Body of pancreas (tissue), 4 donors: ENCODE data around the gene PTPRB. TPM values are rescaled to one million over a fixed set of nuclear protein-coding genes. Genes with fewer than 3 reads are reported as not detected.

Experiments
- ATAC-seq: fragments of 150-250 bp; one replicate; pipeline ENCODE4 v1.9.1; 2016
- DNase-seq, 4 donors: peaks; one replicate each; pipeline ENCODE4 v3.0.0-alpha.2; 2019
- H3K27ac ChIP-seq, 4 donors: fragments of 200-600 bp; sonication (generic); 1 replicate in 3 of 4; 2 replicates in 1 of 4; pipeline versions ENCODE4 v1.5.1 to v1.6.1; 2016 to 2019; ENCODE audit warnings: mild to moderate bottlenecking in 1 of 4, mixed read lengths in 1 of 4, moderate library complexity in 1 of 4
- H3K27me3 ChIP-seq, 2 donors: fragments of 200-600 bp; sonication (generic); one replicate each; pipeline ENCODE4 v1.6.0; 2016; ENCODE audit warnings: mild to moderate bottlenecking in 1 of 2
- H3K36me3 ChIP-seq, 2 donors: fragments of 200-600 bp; sonication (generic); replicated peaks in 1 of 2; 2 replicates each; pipeline ENCODE4 v1.5.1; 2016; ENCODE audit warnings: low read depth in 2 of 2; ENCODE audit not compliant: insufficient read depth in 1 of 2
- H3K4me1 ChIP-seq: fragments of 200-600 bp; sonication (generic); one replicate; pipeline ENCODE4 v1.6.0; 2016
- H3K4me3 ChIP-seq, 2 donors: fragments of 200-600 bp; sonication (generic); 1 replicate in 1 of 2; 2 replicates in 1 of 2; pipeline ENCODE4 v1.5.1; 2016 to 2019
- H3K9me3 ChIP-seq, 3 donors: fragments of 200-600 bp; sonication (generic); 1 replicate in 2 of 3; 2 replicates in 1 of 3; pipeline ENCODE4 v1.5.1; 2016
- CTCF ChIP-seq, 7 experiments: fragments of 450-650 bp in 4 of 7; fragments of 200-600 bp in 3 of 7; sonication (generic) in 3 of 7; IDR thresholded peaks; one replicate each; pipeline ENCODE4 v1.5.1; 2016 to 2019; ENCODE audit warnings: antibody characterized with exemption in 7 of 7
- POLR2A ChIP-seq, 3 donors: fragments of 450-650 bp; IDR thresholded peaks; one replicate each; pipeline ENCODE4 v1.6.1; 2016; ENCODE audit warnings: antibody characterized with exemption in 3 of 3, mild to moderate bottlenecking in 2 of 3
- WGBS, 2 donors: methylation state at CpG; one replicate each; pipeline ENCODE4 v1.1.5; 2017; 5-methylcytosine and 5-hydroxymethylcytosine counted together
- intact Hi-C: fragments of 100-400 bp; cut with DNase I; formaldehyde crosslinking; loops from one replicate; pipeline ENCODE4 v1.15.1; 2023
- total RNA-seq, 2 donors: library from RNA; depleted of rRNA; stranded (reverse); fragments of >200 nt; gene quantifications; one replicate each; pipeline ENCODE4 v1.1.0, GENCODE V29; 2016

PTPRB gene
- total RNA-seq, 2 donors from 2014 or later = 4.9 to 9.9 TPM

GRCh38 chr12:70571705-70572268, 65.4 kb downstream of the PTPRB start:
- TF ChIP-seq POLR2A (IDR thresholded peaks at IDR 0.05) (no peak), CTCF (IDR thresholded peaks at IDR 0.05) (no peak)
- no peak for ATAC-seq
- WGBS, 2 donors = 24 to 43% methylated on average over 3 of the region's 3 CpGs

GRCh38 chr12:70571029-70571428, 66.2 kb downstream of the PTPRB start:
- Histone ChIP-seq H3K27ac (no peak overlapping the region), H3K36me3 (no peaks in the 10 kb centered on the region), H3K9me3 (no peaks in the 10 kb centered on the region), H3K4me3 (no peak overlapping the region), H3K27me3 (no peaks in the 10 kb centered on the region), H3K4me1 (no peaks in the 10 kb centered on the region)
- ATAC-seq (no peak), DNase-seq (no peak)
- no peak for TF ChIP-seq CTCF (IDR thresholded peaks at IDR 0.05)
- intact Hi-C loops = no loop called here
- WGBS, 2 donors = 84 to 87% methylated on average over 8 of the region's 8 CpGs

More at GRCh38 chr12:70571705-70572268, 65.4 kb downstream of the PTPRB start:
- no peak for DNase-seq
- intact Hi-C loops = no loop called here
- H3K36me3 ChIP-seq = no peaks in the 10 kb centered on the region
- no peaks in the 10 kb centered on the region for H3K9me3 ChIP-seq
- H3K27me3 ChIP-seq = no peaks in the 10 kb centered on the region
- no peaks in the 10 kb centered on the region for H3K4me1 ChIP-seq
- H3K27ac ChIP-seq = no peak overlapping the region
- H3K4me3 ChIP-seq = no peak overlapping the region

- Histone ChIP-seq H3K27me3 (no peaks in the 10 kb centered on the region), H3K9me3 (no peaks in the 10 kb centered on the region), H3K36me3 (no peaks in the 10 kb centered on the region), H3K27ac (no peak overlapping the region), H3K4me1 (no peaks in the 10 kb centered on the region), H3K4me3 (no peak overlapping the region)
- 69 to 71% methylated on average over 4 of the region's 4 CpGs for WGBS, 2 donors
- intact Hi-C loops = no loop called here
- DNase-seq = no peak
- TF ChIP-seq POLR2A (IDR thresholded peaks at IDR 0.05) (no peak), CTCF (IDR thresholded peaks at IDR 0.05) (no peak)
- ATAC-seq = no peak
Measured at GRCh38 chr12:70561550-70561949, 75.7 kb downstream of the PTPRB start.

GRCh38 chr12:70560671-70561070, 76.6 kb downstream of the PTPRB start:
- no peak overlapping the region for H3K27ac ChIP-seq
- H3K4me1 ChIP-seq = no peaks in the 10 kb centered on the region
- H3K4me3 ChIP-seq = no peak overlapping the region
- H3K27me3 ChIP-seq = no peaks in the 10 kb centered on the region
- DNase-seq (no peak), ATAC-seq (no peak)
- TF ChIP-seq POLR2A (IDR thresholded peaks at IDR 0.05) (no peak), CTCF (IDR thresholded peaks at IDR 0.05) (no peak)
- intact Hi-C loops = no loop called here
- 60 to 72% methylated on average over 7 of the region's 7 CpGs for WGBS, 2 donors
- no peaks in the 10 kb centered on the region for H3K9me3 ChIP-seq
- no peaks in the 10 kb centered on the region for H3K36me3 ChIP-seq

GRCh38 chr12:70559390-70559789, 77.8 kb downstream of the PTPRB start:
- Histone ChIP-seq H3K4me3 (no peak overlapping the region), H3K36me3 (no peaks in the 10 kb centered on the region), H3K9me3 (no peaks in the 10 kb centered on the region), H3K4me1 (no peaks in the 10 kb centered on the region), H3K27ac (no peak overlapping the region), H3K27me3 (no peaks in the 10 kb centered on the region)
- DNase-seq (no peak), ATAC-seq (no peak)
- 60 to 74% methylated on average over 5 of the region's 5 CpGs for WGBS, 2 donors
- intact Hi-C loops = no loop called here
- no peak for TF ChIP-seq POLR2A (IDR thresholded peaks at IDR 0.05)
- no peak for TF ChIP-seq CTCF (IDR thresholded peaks at IDR 0.05)
